GM12878 (cell line): Measurements from ENCODE around the gene KCNH4. TPM values are rescaled to one million over a fixed set of nuclear protein-coding genes. Genes with fewer than 3 reads are reported as not detected.
A peak's percentile ranks its signal among the peaks of the same experiment; 100 is the strongest.

Source experiments
- ATAC-seq: fragments of 200-7000 bp; cut with Tn5 transposase; 3 replicates; pipeline ENCODE4 v1.9.1; 2020; ENCODE audit warnings: mild to moderate bottlenecking, moderate library complexity
- BruUV-seq: library from RNA; stranded (reverse); fragments of 400-500 nt; replicated peaks from 2 replicates; lab custom pipeline; 2021; lab: Mats Ljungman, UMichigan
- CTCF ChIA-PET: fragments of 300-600 bp; sonication (Branson Sonifier 250); formaldehyde crosslinking; extraction: SDS; loops from one replicate; lab custom pipeline; 2021; ENCODE audit warnings: inconsistent platforms; lab: Yijun Ruan, JAX
- POLR2A ChIA-PET: fragments of 350-600 bp; formaldehyde crosslinking; extraction: SDS; loops from one replicate; lab custom pipeline; 2021; ENCODE audit warnings: inconsistent platforms; lab: Charles Lee
- RAD21 ChIA-PET: fragments of 300-600 bp; sonication (Branson Sonifier 250); formaldehyde crosslinking; loops from one replicate; lab custom pipeline; 2023; ENCODE audit warnings: antibody characterized with exemption; ENCODE audit not compliant: unreplicated experiment; lab: Charles Lee
- SMC1A ChIA-PET: fragments of 300-600 bp; sonication (Branson Sonifier 250); formaldehyde crosslinking; loops from one replicate; lab custom pipeline; 2023; ENCODE audit not compliant: unreplicated experiment, uncharacterized antibody; lab: Charles Lee
- DNase-seq: peaks from one replicate; pipeline ENCODE4 v3.0.0-alpha.2; 2011; ENCODE audit warnings: low read depth, low spot score
- FAIRE-seq: peaks from 3 replicates; lab custom pipeline; 2011; peaks lifted over from hg19 to GRCh38; lab: Jason Lieb, UNC
- H2AFZ ChIP-seq: 2 replicates; pipeline ENCODE4 v1.6.0; 2011; ENCODE audit warnings: low read depth, low read length, control low read depth; ENCODE audit not compliant: control insufficient read depth
- H3K27ac ChIP-seq: 2 replicates; pipeline ENCODE4 v1.5.1; 2011; ENCODE audit warnings: control low read depth; ENCODE audit not compliant: control insufficient read depth, insufficient read depth
- H3K27me3 ChIP-seq, 2 experiments: replicated peaks in 1 of 2; 2 replicates each; pipeline versions ENCODE4 v1.6.0 to v1.6.1; 2011; ENCODE audit warnings: low read length in 1 of 2; ENCODE audit not compliant: control insufficient read depth in 2 of 2, insufficient read depth in 2 of 2
- H3K36me3 ChIP-seq, 2 experiments: 2 replicates each; pipeline ENCODE4 v1.5.1; 2011; ENCODE audit warnings: low read length in 1 of 2; ENCODE audit not compliant: control insufficient read depth in 2 of 2, insufficient read depth in 2 of 2
- H3K4me1 ChIP-seq: 2 replicates; pipeline ENCODE4 v1.6.1; 2011; ENCODE audit warnings: mild to moderate bottlenecking, low read length, moderate library complexity, mixed read lengths; ENCODE audit not compliant: control insufficient read depth, insufficient read depth
- H3K4me2 ChIP-seq: 2 replicates; pipeline ENCODE4 v1.6.0; 2011; ENCODE audit warnings: control low read depth; ENCODE audit not compliant: control insufficient read depth, insufficient read depth
- H3K4me3 ChIP-seq: fragments of 200-600 bp; sonication (generic); 2 replicates; pipeline ENCODE4 v1.5.1; 2016
- H3K79me2 ChIP-seq: 2 replicates; pipeline ENCODE4 v1.6.0; 2011; ENCODE audit warnings: low read length; ENCODE audit not compliant: control insufficient read depth, insufficient read depth
- H3K9ac ChIP-seq: 2 replicates; pipeline ENCODE4 v1.8.0; 2011; ENCODE audit warnings: low read length, control low read depth, mixed read lengths; ENCODE audit not compliant: control insufficient read depth, insufficient read depth
- H3K9me3 ChIP-seq: replicated peaks from 3 replicates; pipeline ENCODE4 v1.5.1; 2011; ENCODE audit warnings: mild to moderate bottlenecking, low read length; ENCODE audit not compliant: control insufficient read depth, insufficient read depth
- H4K20me1 ChIP-seq: 2 replicates; pipeline ENCODE4 v1.6.0; 2011; ENCODE audit not compliant: control insufficient read depth, insufficient read depth
- ATF7 ChIP-seq: fragments of 450-650 bp; IDR thresholded peaks from 2 replicates; pipeline ENCODE4 v1.6.1; 2016; ENCODE audit warnings: low read depth, mild to moderate bottlenecking
- BHLHE40 ChIP-seq, 2 experiments: fragments of 450-650 bp in 1 of 2; IDR thresholded peaks; 2 replicates each; pipeline ENCODE4 v1.6.1; 2011 to 2017; ENCODE audit warnings: low read depth in 2 of 2, borderline replicate concordance in 1 of 2, improper control_type of control experiment in 1 of 2, low read length in 1 of 2, mild to moderate bottlenecking in 1 of 2
- BMI1 ChIP-seq: fragments of 450-650 bp; IDR thresholded peaks from 2 replicates; pipeline ENCODE4 v1.6.1; 2016; ENCODE audit warnings: mild to moderate bottlenecking, moderate library complexity, borderline replicate concordance
- CBX3 ChIP-seq: fragments of 200-600 bp; sonication (generic); IDR thresholded peaks from 2 replicates; pipeline ENCODE4 v1.6.1; 2016; ENCODE audit warnings: low read depth, borderline replicate concordance
- IRF3 ChIP-seq: fragments of 450-650 bp; IDR thresholded peaks from 2 replicates; pipeline ENCODE4 v1.6.1; 2014; ENCODE audit warnings: mild to moderate bottlenecking
- KLF5 ChIP-seq: fragments of 450-650 bp; IDR thresholded peaks from 2 replicates; pipeline ENCODE4 v1.6.1; 2014; ENCODE audit warnings: mild to moderate bottlenecking; ENCODE audit not compliant: partially characterized antibody
- NRF1 ChIP-seq: conservative IDR thresholded peaks from 2 replicates; pipeline ENCODE4 v1.6.1; 2011; ENCODE audit warnings: mild to moderate bottlenecking, low read depth, low read length, improper control_type of control experiment
- POLR2A ChIP-seq: IDR thresholded peaks from 2 replicates; pipeline ENCODE4 v1.6.1; 2011; ENCODE audit warnings: low read depth, mild to moderate bottlenecking, low read length
- SKIL ChIP-seq: fragments of 450-650 bp; IDR thresholded peaks from 2 replicates; pipeline ENCODE4 v1.6.1; 2017; ENCODE audit warnings: mild to moderate bottlenecking, low read depth, inconsistent platforms; ENCODE audit not compliant: poor library complexity, severe bottlenecking
- SMAD5 ChIP-seq: IDR thresholded peaks from 2 replicates; pipeline ENCODE4 v1.6.1; 2016; ENCODE audit warnings: antibody characterized with exemption, low read depth
- SPI1 ChIP-seq: IDR thresholded peaks from 2 replicates; pipeline ENCODE4 v1.6.1; 2011; ENCODE audit warnings: low read depth, mild to moderate bottlenecking, low read length, moderate library complexity, borderline replicate concordance; ENCODE audit not compliant: insufficient read depth
- WGBS: methylation state at CpG from one replicate; pipeline ENCODE4 v1.1.6; 2016; ENCODE audit warnings: low lambda C conversion rate; ENCODE audit not compliant: insufficient replicate concordance, insufficient coverage; ENCODE audit errors: missing lambda C conversion rate; 5-methylcytosine and 5-hydroxymethylcytosine counted together
- in situ Hi-C: fragments of 300-500 bp; cut with MboI; formaldehyde crosslinking; loops from 9 replicates; pipeline ENCODE4 v1.14.3; 2018; ENCODE audit warnings: mixed read lengths
- intact Hi-C: fragments of 100-400 bp; cut with micrococcal nuclease; formaldehyde crosslinking; loops from one replicate; pipeline ENCODE4 v1.14.2; 2022; ENCODE audit not compliant: unreplicated experiment
- polyA plus RNA-seq, 11 experiments: library from polyadenylated mRNA; depleted of rRNA in 4 of 11; unstranded in 6 of 11; stranded (reverse) in 5 of 11; fragments of >200 nt; fragmentation: Nextera tagmentation in 4 of 11; fragmentation: Illumina TruSeq in 1 of 11; extraction: Ambion mirVana in 4 of 11; extraction: Trizol in 1 of 11; gene quantifications; 1 replicate in 1 of 11; 2 replicates in 10 of 11; pipeline versions ENCODE4 v1.2.1 to v1.2.3, GENCODE V29; 2011 to 2016; ENCODE audit warnings: inconsistent platforms in 2 of 11, missing spikeins in 2 of 11, low read depth in 1 of 11
- total RNA-seq, 4 experiments: library from RNA; depleted of rRNA in 3 of 4; stranded (reverse); fragments of >200 nt in 3 of 4; fragmentation: Illumina TruSeq in 1 of 4; extraction: Trizol in 1 of 4; gene quantifications; 2 replicates each; pipeline versions ENCODE4 v1.2.1 to v1.2.3, GENCODE V29; 2013 to 2021

KCNH4 gene
- total and polyA plus RNA-seq, 10 of the 15 experiments (the other 5 are each of a cell fraction or from before 2014, with no cell fraction given), result 0.03 to 0.88 (median 0.10) TPM; not detected in 2

GRCh38 chr17:42153919-42154742 lies 26.8 kb downstream of the KCNH4 start:
- intact Hi-C loops (no loop called here), in situ Hi-C loops (no loop called here)
- Histone ChIP-seq H3K36me3 (peaks cover 2 to 4% of the 10 kb centered on the region in 2 experiments; a peak in 1 of 4 replicates), H3K9me3 (no peaks in the 10 kb centered on the region), H4K20me1 (no peaks in the 10 kb centered on the region), H3K27me3 (no peaks in the 10 kb centered on the region), H2AFZ (peak overlapping the region; percentile 54), H3K9ac (peak overlapping the region; percentile 98), H3K27ac (peak overlapping the region; percentile 84), H3K79me2 (peaks cover 44% of the 10 kb centered on the region), H3K4me2 (peak overlapping the region; percentile 60), H3K4me3 (peak overlapping the region; percentile 91), H3K4me1 (peaks cover 5% of the 10 kb centered on the region)
- ChIA-PET SMC1A (interaction anchor here (1.0 to 2.0 kb wide), 5 partner anchors 16 to 27 kb away, joined by 4 to 12 read pairs (median 5); partner anchors contain the start of gene KCNH4), CTCF (interaction anchor here (1.4 to 2.2 kb wide), 4 partner anchors 8 to 34 kb away, joined by 6 to 12 read pairs (median 10); partner anchors contain the start of gene KAT2A), RAD21 (interaction anchor here (1.3 to 1.5 kb wide), 2 partner anchors 18 to 27 kb away, joined by 4 to 5 read pairs; no protein-coding TSS in a partner anchor), POLR2A (interaction anchor here (0.9 to 2.5 kb wide), 10 partner anchors 9 to 88 kb away, joined by 3 to 8 read pairs (median 5); no protein-coding TSS in a partner anchor)
- WGBS, result 10% methylated on average over 15 of the region's 15 CpGs
- TSS peak; percentile 65 for BruUV-seq
- DNase-seq (no peak), ATAC-seq (peak; percentile 9), FAIRE-seq (peak; percentile 38)
- TF ChIP-seq KLF5, result no peak
- no peak for TF ChIP-seq ATF7
- peak in 1 of 2 experiments; percentile 34; a peak in 1 of 4 replicates for TF ChIP-seq BHLHE40 (IDR thresholded peaks at IDR 0.05; ENCODE audit: borderline replicate concordance in 1 of 2, low read depth in 2 of 2, low read length in 1 of 2)
- TF ChIP-seq NRF1, result no peak
- peak; percentile 20; the same call in 1 of the 2 replicates for TF ChIP-seq SPI1
- no peak for TF ChIP-seq BMI1
- no peak for TF ChIP-seq SMAD5
- TF ChIP-seq CBX3, result no peak
- TF ChIP-seq POLR2A, result 0 out of 2 replicates have a peak, but pooled peaks have one; percentile 13
- TF ChIP-seq IRF3, result no peak
- no peak for TF ChIP-seq SKIL
